ENCODE results near the gene SLC1A2. TPM values are rescaled to one million over a fixed set of nuclear protein-coding genes. Genes with fewer than 3 reads are reported as not detected.

Gene SLC1A2
- total and polyA plus RNA-seq, 2 of the 4 experiments (the other 2 are of a cell fraction): 0.15 to 0.54 TPM

- TF ChIP-seq RCOR1 (IDR thresholded peaks at IDR 0.05; ENCODE audit: insufficient replicate concordance, low read length): no peak
Observed at GRCh38 chr11:35347173-35347878, 72.0 kb downstream of the SLC1A2 start (continued).

GRCh38 chr11:35346472-35347156 lies 72.7 kb downstream of the SLC1A2 start:
- H3K9me3 ChIP-seq (ENCODE audit: control insufficient read depth, insufficient read depth, low read length): no peaks in the 10 kb centered on the region
- no peak overlapping the region for H2AK9ac ChIP-seq (replicated peaks; ENCODE audit: low read depth, low read length, poor library complexity)
- H3K56ac ChIP-seq (ENCODE audit: extremely low read depth, insufficient read depth, low read length): no peak overlapping the region
- in situ Hi-C loops (cut with MboI; ENCODE audit: low sequenced_read_pairs): no loop called here
- no peak overlapping the region for H3K27ac ChIP-seq (ENCODE audit: insufficient read depth, low read length)
- no peak overlapping the region; the same call in 1 of the 2 replicates for H3K14ac ChIP-seq (replicated peaks; ENCODE audit: low read depth, low read length)
- H3K9ac ChIP-seq (ENCODE audit: low read depth, low read length): no peak overlapping the region
- no peaks in the 10 kb centered on the region for H3K27me3 ChIP-seq (ENCODE audit: control insufficient read depth, insufficient read depth, low read length)
- no peak overlapping the region for H2AFZ ChIP-seq (replicated peaks; ENCODE audit: low read length, poor library complexity)
- 50% methylated on average over 1 of the region's 6 CpGs; no CpG with 5 or more reads in 1 of the 2 experiments for WGBS, 2 experiments (ENCODE audit: extremely low coverage in 2 of 2, insufficient read length in 1 of 2)
- H4K5ac ChIP-seq (ENCODE audit: low read depth, low read length): no peak overlapping the region
- peak overlapping the region; percentile 27; the same call in 1 of the 2 replicates for H2AK5ac ChIP-seq (ENCODE audit: low read depth, low read length)
- no peak overlapping the region for H2BK5ac ChIP-seq (ENCODE audit: low read depth, low read length, poor library complexity, severe bottlenecking)
- H2BK120ac ChIP-seq (ENCODE audit: low read depth, low read length): no peak overlapping the region
- H3K23ac ChIP-seq (ENCODE audit: low read depth, low read length): no peak overlapping the region
- CTCF ChIA-PET: no interaction called here
- no peak overlapping the region for H2BK20ac ChIP-seq (ENCODE audit: low read depth, low read length)
- intact Hi-C loops (cut with micrococcal nuclease): loop anchor here (10.0 kb wide), 1 partner anchor 58 kb away; no protein-coding TSS in a partner anchor
- H3K36me3 ChIP-seq (ENCODE audit: control insufficient read depth, insufficient read depth, low read length): no peaks in the 10 kb centered on the region
- BruUV-seq (replicated peaks): no TSS peak
- H3K4me2 ChIP-seq (ENCODE audit: low read depth, low read length): no peak overlapping the region
- peaks cover 10% of the 10 kb centered on the region for H3K9me1 ChIP-seq (ENCODE audit: insufficient read depth, low read length)
- no peaks in the 10 kb centered on the region for H3K79me1 ChIP-seq (ENCODE audit: low read depth in 1 of 2, low read length in 2 of 2)
- H3K4me1 ChIP-seq (ENCODE audit: control insufficient read depth, insufficient read depth, low read length): peaks cover 15% of the 10 kb centered on the region; the same call in 1 of the 2 replicates
- no peak overlapping the region for H3K4ac ChIP-seq (ENCODE audit: low read depth, low read length)
- dilution Hi-C loops (cut with HindIII; ENCODE audit: low sequenced_read_pairs, unreplicated experiment): no loop called here
- no peaks in the 10 kb centered on the region for H4K20me1 ChIP-seq (ENCODE audit: insufficient read depth, low read length)
- no peak for ATAC-seq (ENCODE audit: low read depth)
- no peak overlapping the region for H3K4me3 ChIP-seq (ENCODE audit: insufficient read depth, low read depth, low read length)
- H4K8ac ChIP-seq (ENCODE audit: low read depth in 2 of 2, low read length in 2 of 2): no peak overlapping the region
- no peak for DNase-seq
- no peak overlapping the region for H2BK15ac ChIP-seq (ENCODE audit: low read depth, low read length)
- no peak overlapping the region for H4K91ac ChIP-seq (ENCODE audit: insufficient read depth, low read depth, low read length)
- peak overlapping the region; percentile 25; the same call in 1 of the 2 replicates for H3K18ac ChIP-seq (ENCODE audit: low read depth, low read length)
- POLR2A ChIA-PET (ENCODE audit: unreplicated experiment): no interaction called here
- TF ChIP-seq NFE2L2 (IDR thresholded peaks at IDR 0.05; ENCODE audit: low read depth, low read length) (no peak), SMC3 (IDR thresholded peaks at IDR 0.05; ENCODE audit: low read depth, low read length) (no peak), MAFK (IDR thresholded peaks at IDR 0.05; ENCODE audit: low read depth, low read length) (no peak), MAZ (IDR thresholded peaks at IDR 0.05; ENCODE audit: borderline replicate concordance, low read depth, low read length) (no peak), POLR2A (IDR thresholded peaks at IDR 0.05; ENCODE audit: low read depth, low read length) (no peak), USF2 (IDR thresholded peaks at IDR 0.05; ENCODE audit: low read depth, low read length) (no peak), BHLHE40 (IDR thresholded peaks at IDR 0.05; ENCODE audit: low read depth, low read length) (no peak), ELK1 (IDR thresholded peaks at IDR 0.05; ENCODE audit: borderline replicate concordance, low read depth, low read length) (no peak), FOS (IDR thresholded peaks at IDR 0.05; ENCODE audit: low read depth, low read length) (no peak), CEBPB (IDR thresholded peaks at IDR 0.05; ENCODE audit: low read depth, low read length) (no peak), RAD21 (IDR thresholded peaks at IDR 0.05; ENCODE audit: low read length) (no peak), RFX5 (IDR thresholded peaks at IDR 0.05; ENCODE audit: low read depth, low read length) (no peak), CHD1 (IDR thresholded peaks at IDR 0.05; ENCODE audit: low read depth, low read length) (no peak), RCOR1 (IDR thresholded peaks at IDR 0.05; ENCODE audit: insufficient replicate concordance, low read length) (no peak)

Measured in IMR-90 (cell line).